Liver (tissue), 3 donors: Measurements from ENCODE around the gene COMP.

ENCODE experiments used
- ATF3 ChIP-seq: IDR thresholded peaks from 2 replicates; pipeline ENCODE4 v1.6.1; 2016; ENCODE audit warnings: antibody characterized with exemption
- EGR1 ChIP-seq, 2 donors: IDR thresholded peaks; 2 replicates each; pipeline ENCODE4 v1.6.1; 2016 to 2018; ENCODE audit warnings: antibody characterized with exemption in 2 of 2, low read depth in 2 of 2
- GABPA ChIP-seq, 2 donors: IDR thresholded peaks in 1 of 2; conservative IDR thresholded peaks in 1 of 2; 2 replicates each; pipeline ENCODE4 v1.6.1; 2016; ENCODE audit warnings: antibody characterized with exemption in 2 of 2, mild to moderate bottlenecking in 1 of 2, moderate library complexity in 1 of 2
- RAD21 ChIP-seq, 2 donors: IDR thresholded peaks; 2 replicates each; pipeline ENCODE4 v1.6.1; 2016; ENCODE audit warnings: antibody characterized with exemption in 2 of 2, mild to moderate bottlenecking in 2 of 2
- REST ChIP-seq: IDR thresholded peaks from 2 replicates; pipeline ENCODE4 v1.6.1; 2016; ENCODE audit warnings: antibody characterized with exemption, mild to moderate bottlenecking
- RXRA ChIP-seq, 2 donors: IDR thresholded peaks; 2 replicates each; pipeline ENCODE4 v1.6.1; 2017 to 2018; ENCODE audit warnings: antibody characterized with exemption in 2 of 2, mild to moderate bottlenecking in 1 of 2
- SP1 ChIP-seq: IDR thresholded peaks from 2 replicates; pipeline ENCODE4 v1.6.1; 2018; ENCODE audit warnings: antibody characterized with exemption, mild to moderate bottlenecking
- TAF1 ChIP-seq: conservative IDR thresholded peaks from 2 replicates; pipeline ENCODE4 v1.6.1; 2016; ENCODE audit warnings: antibody characterized with exemption, mild to moderate bottlenecking
- YY1 ChIP-seq: IDR thresholded peaks from 2 replicates; pipeline ENCODE4 v1.6.1; 2016; ENCODE audit warnings: antibody characterized with exemption, mild to moderate bottlenecking
- TF ChIP-seq, protein P1 (sequence below): fragments of 150-350 bp; IDR thresholded peaks from 2 replicates; pipeline ENCODE4 v1.5.1; 2017; ENCODE audit warnings: improper control_type of control experiment, low read depth, low read length; ENCODE audit not compliant: missing input control
- TF ChIP-seq, protein P2 (sequence below): IDR thresholded peaks from 2 replicates; pipeline ENCODE4 v1.6.1; 2016; ENCODE audit warnings: antibody characterized with exemption
- donor health status: healthy.
- donor health status: healthy.

- TF ChIP-seq RXRA (IDR thresholded peaks at IDR 0.05) = no peak
- TF ChIP-seq, protein P1, sequence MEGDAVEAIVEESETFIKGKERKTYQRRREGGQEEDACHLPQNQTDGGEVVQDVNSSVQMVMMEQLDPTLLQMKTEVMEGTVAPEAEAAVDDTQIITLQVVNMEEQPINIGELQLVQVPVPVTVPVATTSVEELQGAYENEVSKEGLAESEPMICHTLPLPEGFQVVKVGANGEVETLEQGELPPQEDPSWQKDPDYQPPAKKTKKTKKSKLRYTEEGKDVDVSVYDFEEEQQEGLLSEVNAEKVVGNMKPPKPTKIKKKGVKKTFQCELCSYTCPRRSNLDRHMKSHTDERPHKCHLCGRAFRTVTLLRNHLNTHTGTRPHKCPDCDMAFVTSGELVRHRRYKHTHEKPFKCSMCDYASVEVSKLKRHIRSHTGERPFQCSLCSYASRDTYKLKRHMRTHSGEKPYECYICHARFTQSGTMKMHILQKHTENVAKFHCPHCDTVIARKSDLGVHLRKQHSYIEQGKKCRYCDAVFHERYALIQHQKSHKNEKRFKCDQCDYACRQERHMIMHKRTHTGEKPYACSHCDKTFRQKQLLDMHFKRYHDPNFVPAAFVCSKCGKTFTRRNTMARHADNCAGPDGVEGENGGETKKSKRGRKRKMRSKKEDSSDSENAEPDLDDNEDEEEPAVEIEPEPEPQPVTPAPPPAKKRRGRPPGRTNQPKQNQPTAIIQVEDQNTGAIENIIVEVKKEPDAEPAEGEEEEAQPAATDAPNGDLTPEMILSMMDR = no peak
- TF ChIP-seq, protein P2, sequence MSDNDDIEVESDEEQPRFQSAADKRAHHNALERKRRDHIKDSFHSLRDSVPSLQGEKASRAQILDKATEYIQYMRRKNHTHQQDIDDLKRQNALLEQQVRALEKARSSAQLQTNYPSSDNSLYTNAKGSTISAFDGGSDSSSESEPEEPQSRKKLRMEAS = no peak
- TF ChIP-seq ATF3 = no peak
- no peak for TF ChIP-seq GABPA (IDR thresholded peaks at IDR 0.05 in 1 of 2, conservative IDR thresholded peaks at IDR 0.05 in 1 of 2)
- TF ChIP-seq TAF1 = no peak
- TF ChIP-seq RAD21 (IDR thresholded peaks at IDR 0.05) = no peak
- TF ChIP-seq EGR1 (IDR thresholded peaks at IDR 0.05; ENCODE audit: low read depth in 2 of 2) = no peak
- TF ChIP-seq REST = no peak
- TF ChIP-seq YY1 = no peak
- TF ChIP-seq SP1 = no peak
Observed at GRCh38 chr19:18733196-18733647, 57.9 kb downstream of the COMP start.
